Left lung (tissue), 10 donors: ENCODE results near the gene STAT4. TPM values are rescaled to one million over a fixed set of nuclear protein-coding genes. Genes with fewer than 3 reads are reported as not detected.

ENCODE experiments used
- ATAC-seq: fragments of 200-7000 bp; cut with Tn5 transposase; one replicate; pipeline ENCODE4 v1.9.1; 2020; ENCODE audit warnings: moderate library complexity
- DNase-seq, 4 donors: peaks; one replicate each; pipeline ENCODE4 v3.0.0-alpha.2; 2013 to 2020
- H3K27ac ChIP-seq, 2 donors: fragments of 200-600 bp; sonication (generic) in 1 of 2; one replicate each; pipeline versions ENCODE4 v1.5.0 to v1.8.0; 2020 to 2021
- H3K27me3 ChIP-seq, 2 donors: fragments of 200-600 bp; sonication (generic) in 1 of 2; one replicate each; pipeline versions ENCODE4 v1.5.0 to v1.8.0; 2020 to 2021
- H3K36me3 ChIP-seq, 2 donors: fragments of 200-600 bp; sonication (generic) in 1 of 2; one replicate each; pipeline versions ENCODE4 v1.5.0 to v1.8.0; 2020 to 2021
- H3K4me1 ChIP-seq, 2 donors: fragments of 200-600 bp; one replicate each; pipeline ENCODE4 v1.8.0; 2021
- H3K4me3 ChIP-seq, 2 donors: fragments of 200-600 bp; sonication (generic) in 1 of 2; one replicate each; pipeline versions ENCODE4 v1.5.0 to v1.8.0; 2020 to 2021; ENCODE audit warnings: mild to moderate bottlenecking in 1 of 2
- H3K9me3 ChIP-seq, 2 donors: fragments of 200-600 bp; sonication (generic) in 1 of 2; one replicate each; pipeline versions ENCODE4 v1.5.0 to v1.8.0; 2020 to 2021
- intact Hi-C, 2 donors: fragments of 100-400 bp; cut with DNase I; formaldehyde crosslinking; loops; one replicate each; pipeline versions ENCODE4 v1.11.2 to v1.14.2; 2022
- polyA plus RNA-seq, 6 donors: library from polyadenylated mRNA; unstranded; fragments of 120-200 nt; gene quantifications; one replicate each; pipeline ENCODE4 v1.2.1, GENCODE V29; 2013; ENCODE audit not compliant: insufficient read length in 6 of 6
- total RNA-seq, 2 donors: library from RNA; stranded (reverse); fragmentation: NEBNext Ultra II Directional; extraction: Animal tissue kit (Norgen Biotek cat#: 25700); gene quantifications; one replicate each; pipeline ENCODE4 v1.2.1, GENCODE V29; 2021
- TF ChIP-seq, protein P1 (sequence below), 2 donors: fragments of 200-600 bp; sonication (generic) in 1 of 2; IDR thresholded peaks; one replicate each; pipeline versions ENCODE4 v1.5.0 to v1.8.0; 2021; ENCODE audit warnings: antibody characterized with exemption in 2 of 2
- donor health status: DM: no; HTN: yes; CAD: no.
- donor health status: DM: no; HTN: no; CAD: no.

Gene STAT4
- total and polyA plus RNA-seq, 8 donors, result 4.4 to 11.5 (median 7.4) TPM

- Histone ChIP-seq H3K27ac (no peak overlapping the region), H3K4me3 (no peak overlapping the region), H3K36me3 (no peaks in the 10 kb centered on the region), H3K27me3 (no peaks in the 10 kb centered on the region), H3K4me1 (peaks cover 3 to 8% of the 10 kb centered on the region in 2 donors), H3K9me3 (no peaks in the 10 kb centered on the region)
- ATAC-seq (no peak), DNase-seq (no peak)
- intact Hi-C loops, result no loop called here
- TF ChIP-seq, protein P1, sequence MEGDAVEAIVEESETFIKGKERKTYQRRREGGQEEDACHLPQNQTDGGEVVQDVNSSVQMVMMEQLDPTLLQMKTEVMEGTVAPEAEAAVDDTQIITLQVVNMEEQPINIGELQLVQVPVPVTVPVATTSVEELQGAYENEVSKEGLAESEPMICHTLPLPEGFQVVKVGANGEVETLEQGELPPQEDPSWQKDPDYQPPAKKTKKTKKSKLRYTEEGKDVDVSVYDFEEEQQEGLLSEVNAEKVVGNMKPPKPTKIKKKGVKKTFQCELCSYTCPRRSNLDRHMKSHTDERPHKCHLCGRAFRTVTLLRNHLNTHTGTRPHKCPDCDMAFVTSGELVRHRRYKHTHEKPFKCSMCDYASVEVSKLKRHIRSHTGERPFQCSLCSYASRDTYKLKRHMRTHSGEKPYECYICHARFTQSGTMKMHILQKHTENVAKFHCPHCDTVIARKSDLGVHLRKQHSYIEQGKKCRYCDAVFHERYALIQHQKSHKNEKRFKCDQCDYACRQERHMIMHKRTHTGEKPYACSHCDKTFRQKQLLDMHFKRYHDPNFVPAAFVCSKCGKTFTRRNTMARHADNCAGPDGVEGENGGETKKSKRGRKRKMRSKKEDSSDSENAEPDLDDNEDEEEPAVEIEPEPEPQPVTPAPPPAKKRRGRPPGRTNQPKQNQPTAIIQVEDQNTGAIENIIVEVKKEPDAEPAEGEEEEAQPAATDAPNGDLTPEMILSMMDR (IDR thresholded peaks at IDR 0.05), result no peak
These were observed 26.1 kb upstream of the STAT4 start for GRCh38 chr2:191176801-191177438.

GRCh38 chr2:191176305-191176704 lies 25.5 kb upstream of the STAT4 start:
- Histone ChIP-seq H3K4me1 (peaks cover 9 to 13% of the 10 kb centered on the region in 2 donors), H3K4me3 (no peak overlapping the region), H3K36me3 (no peaks in the 10 kb centered on the region), H3K9me3 (no peaks in the 10 kb centered on the region), H3K27me3 (no peaks in the 10 kb centered on the region), H3K27ac (no peak overlapping the region)
- intact Hi-C loops, result no loop called here
- DNase-seq (no peak), ATAC-seq (no peak)
- TF ChIP-seq, protein P1 (IDR thresholded peaks at IDR 0.05), result no peak

GRCh38 chr2:191174442-191174841 lies 23.6 kb upstream of the STAT4 start:
- no peaks in the 10 kb centered on the region for H3K36me3 ChIP-seq

GRCh38 chr2:191173206-191173605 lies 22.4 kb upstream of the STAT4 start:
- no peak for ATAC-seq
- intact Hi-C loops, result no loop called here
- no peak for DNase-seq
- Histone ChIP-seq H3K27ac (peak overlapping the region in 1 of 2 donors; percentile 4), H3K27me3 (no peaks in the 10 kb centered on the region), H3K4me1 (peaks cover 15% of the 10 kb centered on the region in 2 donors), H3K36me3 (no peaks in the 10 kb centered on the region), H3K9me3 (no peaks in the 10 kb centered on the region), H3K4me3 (no peak overlapping the region)
- TF ChIP-seq, protein P1 (IDR thresholded peaks at IDR 0.05), result no peak

More at GRCh38 chr2:191174442-191174841, 23.6 kb upstream of the STAT4 start:
- Histone ChIP-seq H3K4me1 (peaks cover 15% of the 10 kb centered on the region in 2 donors), H3K9me3 (no peaks in the 10 kb centered on the region), H3K27me3 (no peaks in the 10 kb centered on the region), H3K27ac (no peak overlapping the region), H3K4me3 (no peak overlapping the region)
- no peak for ATAC-seq
- DNase-seq, result no peak
- TF ChIP-seq, protein P1 (IDR thresholded peaks at IDR 0.05), result no peak
- intact Hi-C loops, result no loop called here

DNA sequence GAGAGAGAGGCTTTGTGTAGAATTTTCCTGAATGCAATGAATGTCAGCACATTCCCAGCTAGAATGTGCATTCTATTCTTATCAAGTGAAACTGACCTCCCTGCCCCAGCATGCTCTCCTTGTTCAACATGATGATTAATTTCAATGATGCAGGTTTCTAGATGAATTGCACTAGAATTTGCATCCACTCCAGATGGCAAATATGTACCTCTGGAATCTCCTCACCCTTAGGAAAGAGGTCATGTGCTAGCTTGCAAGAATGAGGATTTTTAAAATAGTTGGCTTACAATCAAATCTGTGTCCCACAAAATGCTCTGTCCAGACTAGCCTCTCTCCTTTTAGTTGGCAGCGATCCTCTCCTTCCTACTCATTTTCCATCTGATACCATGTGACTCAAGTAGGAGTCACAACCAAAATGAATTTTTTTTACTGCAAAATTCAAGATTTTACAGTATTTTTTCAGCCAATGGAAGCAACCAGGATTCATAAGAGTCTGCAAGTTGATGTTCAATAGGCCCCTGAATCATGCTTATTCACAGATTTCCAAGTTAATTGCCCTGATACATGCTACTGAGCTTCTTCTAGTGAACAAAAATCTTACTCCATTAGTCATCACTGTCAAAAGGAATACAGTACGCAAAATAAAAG lies 21.0 kb upstream of the STAT4 start:
- DNase-seq (no peak), ATAC-seq (peak; percentile 54)
- peak overlapping the region; percentile 9 to 65 for H3K27ac ChIP-seq
- H3K36me3 ChIP-seq, result no peaks in the 10 kb centered on the region
- intact Hi-C loops, result no loop called here
- peaks cover 18 to 24% of the 10 kb centered on the region in 2 donors for H3K4me1 ChIP-seq
- H3K4me3 ChIP-seq, result no peak overlapping the region
- TF ChIP-seq, protein P1 (IDR thresholded peaks at IDR 0.05), result no peak
- H3K27me3 ChIP-seq, result no peaks in the 10 kb centered on the region
- no peaks in the 10 kb centered on the region for H3K9me3 ChIP-seq
